Mucosa of stomach (tissue), 1 donor: ENCODE data around the gene CELSR1.
"Not testable (repeated sequence)": the region's sequence is repeated elsewhere in the genome, so short reads cannot be mapped to it uniquely, and the experiment has no call there.

Experiments used
- H3K27me3 ChIP-seq: one replicate; pipeline ENCODE4 v1.7.0; 2013; ENCODE audit warnings: mild to moderate bottlenecking, low read length; ENCODE audit not compliant: control insufficient read depth, insufficient read depth
- H3K36me3 ChIP-seq: one replicate; pipeline ENCODE4 v1.7.0; 2013; ENCODE audit warnings: low read length; ENCODE audit not compliant: control insufficient read depth, insufficient read depth
- H3K4me1 ChIP-seq: one replicate; pipeline ENCODE4 v1.7.0; 2013; ENCODE audit warnings: mild to moderate bottlenecking, low read length; ENCODE audit not compliant: control insufficient read depth, insufficient read depth
- H3K4me3 ChIP-seq: one replicate; pipeline ENCODE4 v1.7.0; 2013; ENCODE audit warnings: low read length
- H3K9ac ChIP-seq: one replicate; pipeline ENCODE4 v1.7.0; 2013; ENCODE audit warnings: mild to moderate bottlenecking, low read length, moderate library complexity
- H3K9me3 ChIP-seq: one replicate; pipeline ENCODE4 v1.7.0; 2013; ENCODE audit warnings: mild to moderate bottlenecking, low read length, moderate library complexity; ENCODE audit not compliant: control insufficient read depth
- donor health status: Pancreatic carcinoma.

CELSR1 gene

GRCh38 chr22:46473021-46473779, 64.2 kb downstream of the CELSR1 start:
- Histone ChIP-seq H3K36me3 (no peaks in the 10 kb centered on the region), H3K9me3 (no peaks in the 10 kb centered on the region), H3K9ac (no peak overlapping the region), H3K4me1 (no peaks in the 10 kb centered on the region), H3K4me3 (no peak overlapping the region), H3K27me3 (peaks cover 4% of the 10 kb centered on the region)

- Histone ChIP-seq H3K9me3 (no peaks in the 10 kb centered on the region), H3K36me3 (no peaks in the 10 kb centered on the region), H3K4me1 (no peaks in the 10 kb centered on the region), H3K4me3 (no peak overlapping the region), H3K9ac (no peak overlapping the region), H3K27me3 (peaks cover under 1% of the 10 kb centered on the region)
Observed at GRCh38 chr22:46472722-46473016, 64.8 kb downstream of the CELSR1 start.

- Histone ChIP-seq H3K4me3 (no peak overlapping the region), H3K36me3 (no peaks in the 10 kb centered on the region), H3K4me1 (no peaks in the 10 kb centered on the region), H3K9ac (no peak overlapping the region), H3K9me3 (no peaks in the 10 kb centered on the region), H3K27me3 (no peaks in the 10 kb centered on the region)
Observed at GRCh38 chr22:46471901-46472721, 65.3 kb downstream of the CELSR1 start.

GRCh38 chr22:46471330-46471729, 66.1 kb downstream of the CELSR1 start:
- not testable (repeated sequence) for H3K9ac ChIP-seq, H3K4me1 ChIP-seq, H3K4me3 ChIP-seq, H3K27me3 ChIP-seq, H3K36me3 ChIP-seq, H3K9me3 ChIP-seq

GRCh38 chr22:46469711-46470110, 67.7 kb downstream of the CELSR1 start:
- Histone ChIP-seq H3K4me1 (peaks cover 11% of the 10 kb centered on the region), H3K4me3 (no peak overlapping the region), H3K9ac (no peak overlapping the region), H3K27me3 (peaks cover 3% of the 10 kb centered on the region), H3K36me3 (no peaks in the 10 kb centered on the region), H3K9me3 (no peaks in the 10 kb centered on the region)

- Histone ChIP-seq H3K9me3 (no peaks in the 10 kb centered on the region), H3K36me3 (no peaks in the 10 kb centered on the region), H3K4me3 (no peak overlapping the region), H3K4me1 (peaks cover 11% of the 10 kb centered on the region), H3K27me3 (peaks cover 3% of the 10 kb centered on the region), H3K9ac (no peak overlapping the region)
Observed at GRCh38 chr22:46467006-46467405, 70.4 kb downstream of the CELSR1 start.

GRCh38 chr22:46466255-46466676, 71.2 kb downstream of the CELSR1 start:
- H3K4me3 ChIP-seq: no peak overlapping the region
- no peak overlapping the region for H3K9ac ChIP-seq
- peaks cover 11% of the 10 kb centered on the region for H3K4me1 ChIP-seq
- peaks cover 3% of the 10 kb centered on the region for H3K27me3 ChIP-seq
- no peaks in the 10 kb centered on the region for H3K36me3 ChIP-seq
- no peaks in the 10 kb centered on the region for H3K9me3 ChIP-seq

- Histone ChIP-seq H3K9ac (no peak overlapping the region), H3K36me3 (no peaks in the 10 kb centered on the region), H3K4me3 (no peak overlapping the region), H3K4me1 (peaks cover 11% of the 10 kb centered on the region), H3K9me3 (no peaks in the 10 kb centered on the region), H3K27me3 (peaks cover 3% of the 10 kb centered on the region)
Observed at GRCh38 chr22:46465793-46466192, 71.6 kb downstream of the CELSR1 start.

GRCh38 chr22:46465345-46465720, 72.1 kb downstream of the CELSR1 start:
- Histone ChIP-seq H3K4me3 (no peak overlapping the region), H3K36me3 (no peaks in the 10 kb centered on the region), H3K9ac (no peak overlapping the region), H3K9me3 (no peaks in the 10 kb centered on the region), H3K4me1 (peaks cover 11% of the 10 kb centered on the region), H3K27me3 (peaks cover 3% of the 10 kb centered on the region)

- no peak overlapping the region for H3K9ac ChIP-seq
- H3K36me3 ChIP-seq: no peaks in the 10 kb centered on the region
- H3K4me1 ChIP-seq: peaks cover 11% of the 10 kb centered on the region
- H3K27me3 ChIP-seq: peaks cover 3% of the 10 kb centered on the region
- no peaks in the 10 kb centered on the region for H3K9me3 ChIP-seq
- no peak overlapping the region for H3K4me3 ChIP-seq
Observed at GRCh38 chr22:46464701-46465344, 72.6 kb downstream of the CELSR1 start.

GRCh38 chr22:46464296-46464695, 73.1 kb downstream of the CELSR1 start:
- Histone ChIP-seq H3K4me3 (no peak overlapping the region), H3K4me1 (peaks cover 11% of the 10 kb centered on the region), H3K9me3 (no peaks in the 10 kb centered on the region), H3K36me3 (no peaks in the 10 kb centered on the region), H3K9ac (no peak overlapping the region), H3K27me3 (peaks cover 3% of the 10 kb centered on the region)
